Naive thymus-derived CD4-positive, alpha-beta T cell (primary cell): ENCODE results near the gene SLF2. TPM values are rescaled to one million over a fixed set of nuclear protein-coding genes. Genes with fewer than 3 reads are reported as not detected.

ENCODE experiments used
- ATAC-seq: fragments of 150-1000 bp; cut with Tn5 transposase; 2 replicates; pipeline ENCODE4 v1.10.0; 2021; ENCODE audit warnings: mild to moderate bottlenecking, moderate library complexity
- CTCF ChIA-PET: fragments of 350-600 bp; sonication (Branson Sonifier 250); formaldehyde crosslinking; loops from one replicate; lab custom pipeline; 2021; ENCODE audit warnings: antibody characterized with exemption; lab: Charles Lee
- POLR2A ChIA-PET: fragments of 350-600 bp; sonication (Branson Sonifier 250); formaldehyde crosslinking; loops from one replicate; lab custom pipeline; 2021; ENCODE audit warnings: antibody characterized with exemption, inconsistent platforms; lab: Charles Lee
- DNase-seq, 9 donors: peaks; one replicate each; pipeline versions ENCODE4 v3.0.0 to v3.0.0-alpha.2; 2020 to 2022; ENCODE audit warnings: mixed read lengths in 1 of 9
- H3K27ac ChIP-seq: one replicate; pipeline ENCODE4 v1.7.0; 2013; ENCODE audit warnings: mild to moderate bottlenecking, low read depth, low read length, moderate library complexity
- H3K27me3 ChIP-seq, 2 donors: one replicate each; pipeline ENCODE4 v1.7.0; 2013; ENCODE audit warnings: low read length in 2 of 2, mild to moderate bottlenecking in 2 of 2, moderate library complexity in 2 of 2; ENCODE audit not compliant: control insufficient read depth in 2 of 2, insufficient read depth in 2 of 2
- H3K36me3 ChIP-seq, 3 experiments: 1 replicate in 2 of 3; 2 replicates in 1 of 3; pipeline ENCODE4 v1.7.0; 2013; ENCODE audit warnings: low read length in 3 of 3, mild to moderate bottlenecking in 3 of 3, moderate library complexity in 1 of 3; ENCODE audit not compliant: insufficient read depth in 3 of 3, control insufficient read depth in 2 of 3
- H3K4me1 ChIP-seq, 2 donors: one replicate each; pipeline ENCODE4 v1.7.0; 2013; ENCODE audit warnings: low read length in 2 of 2, mild to moderate bottlenecking in 2 of 2, moderate library complexity in 1 of 2; ENCODE audit not compliant: control insufficient read depth in 2 of 2, insufficient read depth in 2 of 2
- H3K4me3 ChIP-seq: 2 replicates; pipeline ENCODE4 v1.7.0; 2013; ENCODE audit warnings: mild to moderate bottlenecking, low read length
- H3K9me3 ChIP-seq, 3 experiments: 1 replicate in 2 of 3; 2 replicates in 1 of 3; pipeline ENCODE4 v1.7.0; 2013; ENCODE audit warnings: low read length in 3 of 3; ENCODE audit not compliant: control insufficient read depth in 2 of 3
- H3K27ac Mint-ChIP-seq, 9 donors: one replicate each; pipeline ENCODE4 v1.8.0; 2020 to 2022; ENCODE audit warnings: mixed read lengths in 9 of 9, mild to moderate bottlenecking in 8 of 9, moderate library complexity in 5 of 9, inconsistent platforms in 2 of 9
- H3K27me3 Mint-ChIP-seq, 5 donors: one replicate each; pipeline ENCODE4 v1.8.0; 2021 to 2022; ENCODE audit warnings: mixed read lengths in 5 of 5, mild to moderate bottlenecking in 1 of 5
- H3K36me3 Mint-ChIP-seq, 5 donors: one replicate each; pipeline ENCODE4 v1.8.0; 2020 to 2022; ENCODE audit warnings: mixed read lengths in 5 of 5, mild to moderate bottlenecking in 3 of 5, inconsistent platforms in 1 of 5
- H3K4me1 Mint-ChIP-seq, 7 donors: one replicate each; pipeline ENCODE4 v1.8.0; 2020 to 2022; ENCODE audit warnings: mixed read lengths in 7 of 7, mild to moderate bottlenecking in 3 of 7, inconsistent platforms in 1 of 7
- H3K4me3 Mint-ChIP-seq, 10 donors: one replicate each; pipeline ENCODE4 v1.8.0; 2020 to 2022; ENCODE audit warnings: mild to moderate bottlenecking in 10 of 10, mixed read lengths in 10 of 10, moderate library complexity in 6 of 10, inconsistent platforms in 2 of 10
- H3K9me3 Mint-ChIP-seq, 11 donors: one replicate each; pipeline ENCODE4 v1.8.0; 2020 to 2022; ENCODE audit warnings: mixed read lengths in 11 of 11, mild to moderate bottlenecking in 4 of 11, inconsistent platforms in 1 of 11, moderate library complexity in 1 of 11
- intact Hi-C, 2 donors: fragments of 100-400 bp; cut with micrococcal nuclease; formaldehyde crosslinking; loops; one replicate each; pipeline ENCODE4 v1.15.1; 2023
- polyA plus RNA-seq, 2 donors: library from polyadenylated mRNA; unstranded; fragments of 300-500 nt; fragmentation: Illumina TruSeq; gene quantifications; one replicate each; pipeline ENCODE4 v1.2.3, GENCODE V29; 2021
- total RNA-seq, 6 experiments: library from RNA in 5 of 6; stranded (reverse) in 5 of 6; gene quantifications; 1 replicate in 5 of 6; 2 replicates in 1 of 6; pipeline ENCODE4 v1.2.3 and lab custom pipeline; 2021 to 2026

Gene SLF2
- total RNA-seq (10 to 100 TPM; 20.1 to 43.7 (median 38.8) TPM), polyA plus RNA-seq (10 to 100 TPM; 10.9 to 11.5 TPM), total RNA-seq (lab: John Stamatoyannopoulos, UW) (57.6 reads per million, percentile 74 among the genes with 10 or more reads in this experiment)

GRCh38 chr10:100912605-100913469 lies at the start of gene SLF2:
Gene SLF2 (plus strand): TSS chr10:100912963. CDS start chr10:100913111, 148 bp downstream.
- Histone ChIP-seq H3K36me3 (peaks cover 0 to 21% (median 0%) of the 10 kb centered on the region in 3 experiments), H3K27ac (peak within 1 kb of the TSS; percentile 89), H3K4me1 (peaks cover 12 to 13% of the 10 kb centered on the region in 2 donors), H3K9me3 (no peaks in the 10 kb centered on the region), H3K27me3 (no peaks in the 10 kb centered on the region), H3K4me3 (peak within 1 kb of the TSS; percentile 96)
- DNase-seq, result peak; percentile 69 to 91 (median 88)
- intact Hi-C loops, result loop anchor here (1.0 to 10.0 kb wide), 15 partner anchors 74 to 1589 kb away; partner anchors contain the start of genes HIF1AN (in 2 of the 2), KAZALD1 (in 2 of the 2), LZTS2 (in 2 of the 2) and MRPL43 (in 2 of the 2)
- ChIA-PET CTCF (interaction anchor here (0.6 to 1.0 kb wide), 5 partner anchors 11 to 154 kb away, joined by 3 to 4 read pairs (median 3); no protein-coding TSS in a partner anchor), POLR2A (interaction anchor here (0.6 to 1.8 kb wide), 9 partner anchors 9 to 118 kb away, joined by 3 to 6 read pairs (median 3); partner anchors contain the start of genes PDZD7 and SFXN3)
- peak within 1 kb of the TSS; percentile 91 to 100 (median 99) for H3K4me3 Mint-ChIP-seq
- ATAC-seq, result peak; percentile 96
- peak within 1 kb of the TSS; percentile 88 to 99 (median 97) for H3K27ac Mint-ChIP-seq
- no peaks in the 10 kb centered on the region for H3K27me3 Mint-ChIP-seq
- H3K36me3 Mint-ChIP-seq, result peaks cover 5 to 15% (median 6%) of the 10 kb centered on the region in 5 donors
- no peaks in the 10 kb centered on the region for H3K9me3 Mint-ChIP-seq
- H3K4me1 Mint-ChIP-seq, result peaks cover 22 to 63% (median 60%) of the 10 kb centered on the region in 7 donors

- Mint-ChIP-seq H3K36me3 (peaks cover 0 to 3% (median 0%) of the 10 kb centered on the region in 5 donors), H3K4me3 (no peak overlapping the region), H3K27me3 (peaks cover 48 to 73% (median 53%) of the 10 kb centered on the region in 5 donors), H3K4me1 (peaks cover 0 to 6% (median 5%) of the 10 kb centered on the region in 7 donors), H3K27ac (no peak overlapping the region), H3K9me3 (no peaks in the 10 kb centered on the region)
- ChIA-PET POLR2A (no interaction called here), CTCF (no interaction called here)
- intact Hi-C loops, result no loop called here
- H3K4me3 ChIP-seq, result no peak overlapping the region
- H3K9me3 ChIP-seq, result no peaks in the 10 kb centered on the region
- no peaks in the 10 kb centered on the region for H3K36me3 ChIP-seq
- DNase-seq (no peak), ATAC-seq (no peak)
- no peak overlapping the region for H3K27ac ChIP-seq
- H3K4me1 ChIP-seq, result no peaks in the 10 kb centered on the region
- peaks cover 0 to 3% of the 10 kb centered on the region in 2 donors for H3K27me3 ChIP-seq
These were observed 49.3 kb upstream of the SLF2 start for GRCh38 chr10:100863433-100863832.

- ChIA-PET POLR2A (no interaction called here), CTCF (no interaction called here)
- intact Hi-C loops, result no loop called here
- H3K4me1 ChIP-seq, result no peaks in the 10 kb centered on the region
- no peaks in the 10 kb centered on the region for H3K36me3 ChIP-seq
- peak overlapping the region in 1 of 9 donors; percentile 70 for H3K27ac Mint-ChIP-seq
- peaks cover 0 to 3% (median 0%) of the 10 kb centered on the region in 5 donors for H3K36me3 Mint-ChIP-seq
- H3K4me3 Mint-ChIP-seq, result no peak overlapping the region
- DNase-seq, result no peak
- peaks cover 40 to 65% (median 45%) of the 10 kb centered on the region in 5 donors for H3K27me3 Mint-ChIP-seq
- H3K4me1 Mint-ChIP-seq, result peaks cover 0 to 6% (median 5%) of the 10 kb centered on the region in 7 donors
- no peak overlapping the region for H3K27ac ChIP-seq
- peaks cover 0 to 3% of the 10 kb centered on the region in 2 donors for H3K27me3 ChIP-seq
- no peak for ATAC-seq
- no peaks in the 10 kb centered on the region for H3K9me3 ChIP-seq
- H3K9me3 Mint-ChIP-seq, result no peaks in the 10 kb centered on the region
- H3K4me3 ChIP-seq, result no peak overlapping the region
These were observed 48.5 kb upstream of the SLF2 start for GRCh38 chr10:100864036-100864885.

- H3K27me3 ChIP-seq, result peaks cover 0 to 3% of the 10 kb centered on the region in 2 donors
- H3K4me1 ChIP-seq, result no peaks in the 10 kb centered on the region
- DNase-seq (no peak), ATAC-seq (no peak)
- ChIA-PET POLR2A (no interaction called here), CTCF (no interaction called here)
- peaks cover 39 to 60% (median 40%) of the 10 kb centered on the region in 5 donors for H3K27me3 Mint-ChIP-seq
- no peaks in the 10 kb centered on the region for H3K36me3 ChIP-seq
- no peaks in the 10 kb centered on the region for H3K9me3 Mint-ChIP-seq
- intact Hi-C loops, result no loop called here
- H3K36me3 Mint-ChIP-seq, result peaks cover 0 to 3% (median 0%) of the 10 kb centered on the region in 5 donors
- no peak overlapping the region for H3K27ac ChIP-seq
- H3K9me3 ChIP-seq, result no peaks in the 10 kb centered on the region
- no peak overlapping the region for H3K4me3 Mint-ChIP-seq
- peaks cover 0 to 6% (median 5%) of the 10 kb centered on the region in 7 donors for H3K4me1 Mint-ChIP-seq
- H3K27ac Mint-ChIP-seq, result no peak overlapping the region
- no peak overlapping the region for H3K4me3 ChIP-seq
These were observed 47.8 kb upstream of the SLF2 start for GRCh38 chr10:100864978-100865377.

- CTCF ChIA-PET, result no interaction called here
- H3K4me3 Mint-ChIP-seq, result peak overlapping the region in 1 of 10 donors; percentile 50
- POLR2A ChIA-PET, result no interaction called here
These were observed 46.8 kb upstream of the SLF2 start for GRCh38 chr10:100866010-100866409.

GRCh38 chr10:100866575-100867098 lies 46.1 kb upstream of the SLF2 start:
- H3K27me3 Mint-ChIP-seq, result peaks cover 32 to 45% (median 37%) of the 10 kb centered on the region in 5 donors
- CTCF ChIA-PET, result no interaction called here
- H3K4me1 Mint-ChIP-seq, result peaks cover 0 to 6% (median 5%) of the 10 kb centered on the region in 7 donors

More at GRCh38 chr10:100866010-100866409, 46.8 kb upstream of the SLF2 start:
- Histone ChIP-seq H3K27ac (no peak overlapping the region), H3K4me3 (no peak overlapping the region), H3K4me1 (no peaks in the 10 kb centered on the region), H3K27me3 (peaks cover 0 to 3% of the 10 kb centered on the region in 2 donors), H3K9me3 (no peaks in the 10 kb centered on the region), H3K36me3 (no peaks in the 10 kb centered on the region)
- Mint-ChIP-seq H3K27me3 (peaks cover 36 to 52% (median 39%) of the 10 kb centered on the region in 5 donors), H3K36me3 (peaks cover 0 to 3% (median 0%) of the 10 kb centered on the region in 5 donors), H3K9me3 (no peaks in the 10 kb centered on the region), H3K4me1 (peaks cover 0 to 6% (median 5%) of the 10 kb centered on the region in 7 donors), H3K27ac (no peak overlapping the region)
- ATAC-seq (no peak), DNase-seq (no peak)
- intact Hi-C loops, result no loop called here

More at GRCh38 chr10:100866575-100867098, 46.1 kb upstream of the SLF2 start:
- no peaks in the 10 kb centered on the region for H3K9me3 ChIP-seq
- no peaks in the 10 kb centered on the region for H3K36me3 ChIP-seq
- DNase-seq, result no peak
- intact Hi-C loops, result no loop called here
- no peak overlapping the region for H3K4me3 ChIP-seq
- no peaks in the 10 kb centered on the region for H3K4me1 ChIP-seq
- POLR2A ChIA-PET, result no interaction called here
- H3K27ac Mint-ChIP-seq, result no peak overlapping the region
- H3K27ac ChIP-seq, result no peak overlapping the region
- H3K27me3 ChIP-seq, result peaks cover 0 to 3% of the 10 kb centered on the region in 2 donors
- ATAC-seq, result no peak
- H3K4me3 Mint-ChIP-seq, result no peak overlapping the region
- no peaks in the 10 kb centered on the region for H3K9me3 Mint-ChIP-seq
- H3K36me3 Mint-ChIP-seq, result peaks cover 0 to 3% (median 0%) of the 10 kb centered on the region in 5 donors
